ENCODE data around the gene SSTR4. TPM values are rescaled to one million over a fixed set of nuclear protein-coding genes. Genes with fewer than 3 reads are reported as not detected.
"Not testable (repeated sequence)": the region's sequence is repeated elsewhere in the genome, so short reads cannot be mapped to it uniquely, and the experiment has no call there.

Gene SSTR4
- total and polyA plus RNA-seq, 5 donors: not detected

DNA sequence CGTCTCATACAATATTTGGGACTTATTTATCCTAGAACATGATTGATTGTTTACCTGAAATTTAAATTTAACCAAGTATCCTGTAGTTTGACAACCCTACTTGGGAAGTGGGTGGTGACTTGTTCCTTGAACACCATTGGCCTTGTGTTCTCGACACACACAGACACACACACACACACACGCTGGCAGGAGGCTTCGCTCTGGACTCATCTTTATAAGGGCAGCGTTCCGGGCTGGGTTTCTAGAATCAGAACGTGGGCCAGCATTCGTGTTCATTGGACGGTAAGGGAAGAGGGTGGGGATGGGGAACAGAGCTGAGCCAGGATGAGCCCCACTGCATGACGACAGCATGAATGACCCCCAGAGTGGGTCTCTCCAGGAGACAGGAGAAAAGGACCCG lies 16.2 kb upstream of the SSTR4 start:
- intact Hi-C loops (cut with DNase I): no loop called here

DNA sequence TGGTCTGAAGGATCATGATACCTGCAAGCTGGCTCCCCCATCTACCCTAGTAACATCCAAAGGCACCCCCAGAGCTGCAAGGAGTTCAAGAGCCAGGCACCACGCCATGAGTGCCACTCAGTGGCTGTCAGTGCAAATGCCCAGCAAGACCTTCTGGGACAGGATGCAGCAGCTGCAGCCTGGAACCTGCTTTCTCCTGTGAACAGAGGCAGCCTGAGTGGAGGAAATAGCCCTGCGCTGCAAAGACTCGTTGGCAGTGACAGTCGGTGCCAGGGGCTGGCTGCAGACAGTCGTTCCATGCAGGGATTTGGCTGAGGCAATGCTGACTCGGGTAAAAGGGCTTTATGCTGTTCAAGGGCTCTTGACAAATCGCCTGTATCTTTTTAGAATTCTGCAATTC lies 15.7 kb upstream of the SSTR4 start:
- 60% methylated on average over 7 of the region's 7 CpGs for WGBS
- intact Hi-C loops (cut with DNase I): no loop called here
- no peak overlapping the region for H3K27ac ChIP-seq (ENCODE audit: low read length)
- DNase-seq (no peak), ATAC-seq (no peak)
- no peaks in the 10 kb centered on the region for H3K9me3 ChIP-seq (ENCODE audit: control insufficient read depth, low read length)
- no peaks in the 10 kb centered on the region for H3K4me1 ChIP-seq (ENCODE audit: control insufficient read depth, insufficient read depth, low read length)
- no peak overlapping the region for H3K4me3 ChIP-seq (ENCODE audit: low read length)
- no peaks in the 10 kb centered on the region for H3K27me3 ChIP-seq (ENCODE audit: control insufficient read depth, insufficient read depth)

More for the DNA sequence above, 16.2 kb upstream of the SSTR4 start:
- H3K9me3 ChIP-seq (ENCODE audit: control insufficient read depth, low read length): no peaks in the 10 kb centered on the region
- no peaks in the 10 kb centered on the region for H3K4me1 ChIP-seq (ENCODE audit: control insufficient read depth, insufficient read depth, low read length)
- no peak for ATAC-seq
- DNase-seq: no peak
- H3K4me3 ChIP-seq (ENCODE audit: low read length): no peak overlapping the region
- H3K27ac ChIP-seq (ENCODE audit: low read length): no peak overlapping the region
- H3K27me3 ChIP-seq (ENCODE audit: control insufficient read depth, insufficient read depth): no peaks in the 10 kb centered on the region
- WGBS: 95% methylated on average over 11 of the region's 11 CpGs

DNA sequence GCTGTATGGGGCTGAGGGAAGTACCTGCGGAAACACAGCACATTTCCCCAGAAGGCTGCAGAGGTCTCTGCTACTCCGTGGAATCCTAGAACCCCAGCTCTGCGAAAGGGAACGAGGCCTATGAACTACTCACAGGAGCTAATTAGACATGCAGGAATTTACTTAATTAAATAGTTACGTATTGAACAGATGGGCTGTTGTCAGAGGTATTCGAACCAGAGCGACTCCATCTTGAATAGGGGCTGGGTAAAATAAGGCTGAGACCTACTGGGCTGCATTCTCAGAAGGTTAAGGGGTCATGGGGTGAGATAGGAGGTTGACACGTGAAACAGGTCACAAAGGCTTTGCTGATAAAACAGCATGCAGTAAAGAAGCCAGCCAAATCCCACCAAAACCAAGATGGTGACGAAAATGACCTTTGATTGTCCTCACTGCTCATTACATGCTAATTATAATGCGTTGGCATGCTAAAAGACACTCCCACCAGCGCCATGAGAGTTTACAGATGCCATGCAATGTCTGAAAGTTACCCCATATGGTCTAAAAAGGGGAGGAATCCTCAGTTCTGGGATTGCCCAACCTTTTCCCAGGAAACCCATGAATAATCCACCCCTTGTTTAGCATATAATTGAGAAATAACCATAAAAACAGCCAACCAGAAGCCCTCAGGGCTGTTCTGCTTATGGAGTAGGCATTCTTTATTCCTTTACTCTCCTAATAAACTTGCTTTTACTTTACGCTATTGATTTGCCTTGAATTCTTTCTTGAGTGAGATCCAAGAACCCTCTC lies 14.7 kb upstream of the SSTR4 start:
- ATAC-seq (no peak), DNase-seq (no peak)
- Histone ChIP-seq H3K4me3 (ENCODE audit: low read length) (no peak overlapping the region), H3K4me1 (ENCODE audit: control insufficient read depth, insufficient read depth, low read length) (no peaks in the 10 kb centered on the region), H3K9me3 (ENCODE audit: control insufficient read depth, low read length) (no peaks in the 10 kb centered on the region), H3K27me3 (ENCODE audit: control insufficient read depth, insufficient read depth) (no peaks in the 10 kb centered on the region), H3K27ac (ENCODE audit: low read length) (no peak overlapping the region)
- intact Hi-C loops (cut with DNase I): no loop called here
- 93% methylated on average over 12 of the region's 12 CpGs for WGBS

DNA sequence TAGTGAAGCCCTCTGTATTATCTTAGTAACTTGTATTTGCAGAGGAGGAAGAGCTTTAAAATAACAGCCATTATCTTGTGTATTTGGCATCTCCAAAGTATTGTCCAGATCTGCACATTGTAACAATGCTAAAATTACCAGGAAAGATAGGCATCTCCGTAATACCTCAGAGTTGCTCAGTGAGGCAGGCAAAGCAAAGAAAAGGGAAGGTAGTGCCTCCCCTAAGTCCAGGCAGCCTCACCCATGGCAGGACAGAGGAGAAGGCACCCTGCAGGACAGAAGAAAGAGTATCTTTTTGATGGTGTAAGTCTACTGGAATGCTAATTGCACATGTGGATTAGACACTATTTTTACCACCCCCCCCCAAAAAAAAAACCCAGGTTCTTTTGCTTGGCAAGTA lies 13.6 kb upstream of the SSTR4 start:
- WGBS: 67% methylated on average over 1 of the region's 1 CpG
- no peak for DNase-seq
- no peak overlapping the region for H3K27ac ChIP-seq (ENCODE audit: low read length)

DNA sequence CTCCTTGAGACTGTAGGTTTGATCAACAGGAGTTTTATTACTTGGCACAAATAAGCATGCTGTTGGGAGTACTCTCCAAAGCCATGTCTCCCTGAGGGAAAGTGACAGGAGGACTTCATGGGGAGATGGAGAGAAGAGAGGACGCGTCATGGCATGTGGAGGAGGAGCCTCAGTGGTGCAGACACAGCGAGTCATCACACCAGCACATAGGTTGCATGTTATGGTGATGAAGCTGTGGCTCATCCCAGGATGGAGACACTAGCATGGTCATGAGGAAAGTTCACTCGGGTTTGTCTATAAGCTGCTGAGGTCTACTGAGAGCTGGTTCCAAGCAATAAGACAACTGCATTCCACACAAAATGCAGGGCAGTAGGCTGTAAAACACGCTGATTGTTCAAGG lies 13.2 kb upstream of the SSTR4 start:
- no peak for ATAC-seq
- no peaks in the 10 kb centered on the region for H3K9me3 ChIP-seq (ENCODE audit: control insufficient read depth, low read length)
- H3K4me3 ChIP-seq (ENCODE audit: low read length): no peak overlapping the region
- no peaks in the 10 kb centered on the region for H3K4me1 ChIP-seq (ENCODE audit: control insufficient read depth, insufficient read depth, low read length)
- 96% methylated on average over 5 of the region's 5 CpGs for WGBS
- no peak for DNase-seq
- H3K27me3 ChIP-seq (ENCODE audit: control insufficient read depth, insufficient read depth): no peaks in the 10 kb centered on the region
- no peak overlapping the region for H3K27ac ChIP-seq (ENCODE audit: low read length)
- intact Hi-C loops (cut with DNase I): no loop called here

More for the DNA sequence above, 13.6 kb upstream of the SSTR4 start:
- Histone ChIP-seq H3K4me3 (ENCODE audit: low read length) (no peak overlapping the region), H3K4me1 (ENCODE audit: control insufficient read depth, insufficient read depth, low read length) (no peaks in the 10 kb centered on the region), H3K27me3 (ENCODE audit: control insufficient read depth, insufficient read depth) (no peaks in the 10 kb centered on the region), H3K9me3 (ENCODE audit: control insufficient read depth, low read length) (no peaks in the 10 kb centered on the region)
- intact Hi-C loops (cut with DNase I): no loop called here
- no peak for ATAC-seq

DNA sequence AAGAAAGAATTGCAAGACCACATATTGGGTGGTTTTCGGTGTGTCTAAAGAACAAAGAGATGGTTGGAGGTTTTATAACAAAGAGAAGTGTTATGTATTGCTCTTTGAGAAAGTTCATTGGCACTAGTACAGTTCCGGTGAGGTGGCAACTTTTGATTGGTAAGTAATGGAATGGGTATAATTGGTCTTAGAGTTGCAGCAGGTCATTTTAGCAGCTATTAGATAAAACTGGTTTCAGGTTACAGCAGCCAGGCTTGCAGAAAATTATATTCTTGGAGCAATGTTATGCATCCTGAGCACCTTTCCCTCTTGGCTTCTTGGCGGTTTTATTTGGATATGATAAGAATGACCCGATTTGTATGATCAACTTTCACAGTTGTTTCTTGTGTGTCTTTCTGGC lies 12.3 kb upstream of the SSTR4 start:
- WGBS: 81% methylated on average over 4 of the region's 4 CpGs
- DNase-seq (no peak), ATAC-seq (no peak)

DNA sequence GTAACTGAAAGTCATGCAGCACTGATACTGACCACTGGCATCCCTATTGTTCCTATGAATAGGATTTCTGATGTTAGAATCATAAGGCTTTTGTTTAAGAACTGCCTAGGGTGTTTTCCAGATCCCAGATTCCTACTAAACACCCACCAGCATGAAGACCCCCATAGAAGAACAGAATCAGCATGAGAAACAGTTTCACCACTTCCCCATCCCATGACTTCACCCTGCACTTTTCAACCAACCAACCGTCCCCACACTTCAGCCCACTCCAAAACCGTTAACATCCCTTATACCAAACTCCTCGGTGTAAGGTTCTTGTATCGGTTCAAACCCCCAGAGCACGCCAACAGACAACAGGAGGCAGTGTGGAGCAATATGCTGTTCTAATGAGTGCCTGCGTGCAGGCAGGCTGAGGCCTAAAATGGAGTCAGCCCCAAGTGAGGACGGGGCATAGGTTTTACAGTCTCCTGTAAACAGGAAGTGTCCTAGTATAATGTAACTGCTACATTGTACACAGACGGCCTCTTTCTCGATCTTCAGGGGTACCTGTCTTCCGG lies 11.4 kb upstream of the SSTR4 start:
- Histone ChIP-seq H3K27ac (ENCODE audit: low read length) (no peak overlapping the region), H3K9me3 (ENCODE audit: control insufficient read depth, low read length) (no peaks in the 10 kb centered on the region), H3K4me1 (ENCODE audit: control insufficient read depth, insufficient read depth, low read length) (no peaks in the 10 kb centered on the region), H3K27me3 (ENCODE audit: control insufficient read depth, insufficient read depth) (no peaks in the 10 kb centered on the region), H3K4me3 (ENCODE audit: low read length) (no peak overlapping the region)
- DNase-seq (no peak), ATAC-seq (no peak)
- WGBS: 91% methylated on average over 10 of the region's 10 CpGs
- intact Hi-C loops (cut with DNase I): no loop called here

More for the DNA sequence above, 12.3 kb upstream of the SSTR4 start:
- intact Hi-C loops (cut with DNase I): no loop called here
- Histone ChIP-seq H3K4me1 (ENCODE audit: control insufficient read depth, insufficient read depth, low read length) (no peaks in the 10 kb centered on the region), H3K9me3 (ENCODE audit: control insufficient read depth, low read length) (no peaks in the 10 kb centered on the region), H3K27me3 (ENCODE audit: control insufficient read depth, insufficient read depth) (no peaks in the 10 kb centered on the region), H3K27ac (ENCODE audit: low read length) (no peak overlapping the region), H3K4me3 (ENCODE audit: low read length) (no peak overlapping the region)

DNA sequence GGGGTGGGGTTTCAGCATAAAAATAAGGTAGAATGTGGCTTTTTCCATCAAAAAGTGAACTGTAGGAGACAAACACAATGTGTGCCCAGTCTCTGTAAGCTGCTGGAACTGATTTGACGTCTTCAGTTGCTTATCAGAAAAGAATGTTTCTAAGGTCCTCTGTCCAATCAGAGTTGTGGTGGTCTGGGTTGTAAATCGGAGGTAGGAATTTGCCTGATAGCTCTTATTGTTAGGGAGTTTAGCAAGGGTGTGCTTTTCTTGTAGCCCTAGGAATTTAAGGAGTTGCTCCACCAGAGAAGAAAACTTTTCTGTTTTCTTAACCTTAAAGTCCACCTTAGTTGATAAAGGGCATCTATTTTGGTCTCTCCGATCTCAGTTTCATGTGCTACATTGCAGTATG lies 10.4 kb upstream of the SSTR4 start:
- no peaks in the 10 kb centered on the region for H3K9me3 ChIP-seq (ENCODE audit: control insufficient read depth, low read length)
- WGBS: 73% methylated on average over 3 of the region's 3 CpGs
- ATAC-seq (peak in 1 of 2 donors; percentile 67), DNase-seq (no peak)
- H3K4me1 ChIP-seq (ENCODE audit: control insufficient read depth, insufficient read depth, low read length): no peaks in the 10 kb centered on the region
- intact Hi-C loops (cut with DNase I): no loop called here
- no peak overlapping the region for H3K4me3 ChIP-seq (ENCODE audit: low read length)
- H3K27ac ChIP-seq (ENCODE audit: low read length): no peak overlapping the region
- H3K27me3 ChIP-seq (ENCODE audit: control insufficient read depth, insufficient read depth): no peaks in the 10 kb centered on the region

DNA sequence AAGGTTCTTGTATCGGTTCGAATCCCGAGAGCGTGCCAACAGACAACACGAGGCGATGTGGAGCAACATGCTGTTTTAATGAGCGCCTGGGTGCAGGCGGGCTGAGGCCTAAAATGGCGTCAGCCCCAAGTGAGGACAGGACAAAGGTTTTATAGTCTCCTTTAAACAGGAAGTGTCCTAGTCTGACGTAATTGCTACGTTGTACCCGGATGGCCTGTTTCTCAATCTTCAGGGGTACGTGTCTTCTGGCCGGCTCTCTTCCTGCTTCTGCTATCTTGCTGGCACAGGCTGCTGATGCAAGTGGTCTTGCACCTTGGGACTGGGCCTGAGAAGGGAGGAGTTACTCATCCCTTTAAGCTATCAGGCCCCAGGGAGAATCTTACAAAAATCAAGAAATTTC lies 9.6 kb upstream of the SSTR4 start:
- intact Hi-C loops (cut with DNase I); H3K4me1 ChIP-seq (ENCODE audit: control insufficient read depth, insufficient read depth, low read length); H3K4me3 ChIP-seq (ENCODE audit: low read length); H3K9me3 ChIP-seq (ENCODE audit: control insufficient read depth, low read length); H3K27ac ChIP-seq (ENCODE audit: low read length); ATAC-seq; H3K27me3 ChIP-seq (ENCODE audit: control insufficient read depth, insufficient read depth): not testable (repeated sequence)
- WGBS: 82% methylated on average over 14 of the region's 14 CpGs
- peak in 1 of 3 donors; percentile 27 for DNase-seq

DNA sequence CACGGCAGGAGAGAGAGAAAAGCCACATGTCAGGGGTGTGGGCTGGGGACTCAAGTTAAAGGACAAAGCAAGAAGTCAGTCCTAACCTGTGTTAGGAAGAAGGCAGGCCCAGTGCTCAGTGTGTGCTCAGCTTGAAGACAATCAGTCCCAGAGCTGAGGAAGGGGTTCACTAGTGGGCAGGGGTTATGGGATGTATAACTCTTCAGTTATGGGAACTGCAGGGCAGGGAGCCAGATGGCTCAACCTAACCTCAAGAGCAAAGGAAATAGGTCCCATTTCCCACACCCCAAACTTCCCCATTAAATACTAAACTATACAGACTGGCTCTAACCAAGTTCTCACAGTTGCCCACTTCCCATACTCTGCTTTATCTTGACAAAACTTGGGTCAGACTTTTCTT lies 7.4 kb upstream of the SSTR4 start:
- H3K4me3 ChIP-seq (ENCODE audit: low read length): no peak overlapping the region
- intact Hi-C loops (cut with DNase I): no loop called here
- DNase-seq (no peak), ATAC-seq (peak; percentile 15 to 30)
- no peaks in the 10 kb centered on the region for H3K27me3 ChIP-seq (ENCODE audit: control insufficient read depth, insufficient read depth)
- H3K4me1 ChIP-seq (ENCODE audit: control insufficient read depth, insufficient read depth, low read length): no peaks in the 10 kb centered on the region
- WGBS: 74% methylated on average over 1 of the region's 1 CpG
- H3K9me3 ChIP-seq (ENCODE audit: control insufficient read depth, low read length): no peaks in the 10 kb centered on the region
- no peak overlapping the region for H3K27ac ChIP-seq (ENCODE audit: low read length)

DNA sequence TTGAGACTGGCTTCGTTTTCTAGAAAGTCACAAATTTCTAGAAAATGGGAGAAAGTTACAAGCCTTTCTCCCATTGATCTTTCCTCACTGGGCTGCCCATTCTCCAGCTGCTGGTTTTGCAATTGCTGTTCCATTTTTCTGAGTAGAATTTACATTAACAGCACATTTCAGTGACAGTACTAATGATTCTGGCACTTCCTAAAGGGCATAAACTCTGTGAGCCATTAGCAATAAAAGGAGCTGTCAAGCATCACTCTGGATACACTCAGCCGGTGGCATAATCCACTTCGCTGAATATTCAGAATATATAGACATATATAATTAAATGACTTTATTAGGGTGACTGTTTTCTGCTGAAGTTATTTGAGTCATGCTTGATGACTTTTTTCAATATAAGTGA lies 6.7 kb upstream of the SSTR4 start:
- Histone ChIP-seq H3K27ac (ENCODE audit: low read length) (no peak overlapping the region), H3K4me1 (ENCODE audit: control insufficient read depth, insufficient read depth, low read length) (no peaks in the 10 kb centered on the region), H3K27me3 (ENCODE audit: control insufficient read depth, insufficient read depth) (no peaks in the 10 kb centered on the region), H3K4me3 (ENCODE audit: low read length) (no peak overlapping the region), H3K9me3 (ENCODE audit: control insufficient read depth, low read length) (no peaks in the 10 kb centered on the region)
- DNase-seq (no peak), ATAC-seq (no peak)
- intact Hi-C loops (cut with DNase I): no loop called here
- 56% methylated on average over 3 of the region's 3 CpGs for WGBS
